ENCODE results near the gene ZNF444.

- TF ChIP-seq YY1 (IDR thresholded peaks at IDR 0.05; ENCODE audit: insufficient read depth, insufficient read length) (no peak), ZNF274 (IDR thresholded peaks at IDR 0.05; ENCODE audit: low read depth, low read length) (no peak)
These were observed 33.3 kb upstream of the ZNF444 start for GRCh38 chr19:56107626-56108351.
